ENCODE data around the gene ERRFI1. TPM values are rescaled to one million over a fixed set of nuclear protein-coding genes. Genes with fewer than 3 reads are reported as not detected.

The ERRFI1 gene
- total and polyA plus RNA-seq, 2 of the 8 experiments (the other 6 are each of a cell fraction or from before 2014, with no cell fraction given): 23.4 to 46.1 TPM

DNA sequence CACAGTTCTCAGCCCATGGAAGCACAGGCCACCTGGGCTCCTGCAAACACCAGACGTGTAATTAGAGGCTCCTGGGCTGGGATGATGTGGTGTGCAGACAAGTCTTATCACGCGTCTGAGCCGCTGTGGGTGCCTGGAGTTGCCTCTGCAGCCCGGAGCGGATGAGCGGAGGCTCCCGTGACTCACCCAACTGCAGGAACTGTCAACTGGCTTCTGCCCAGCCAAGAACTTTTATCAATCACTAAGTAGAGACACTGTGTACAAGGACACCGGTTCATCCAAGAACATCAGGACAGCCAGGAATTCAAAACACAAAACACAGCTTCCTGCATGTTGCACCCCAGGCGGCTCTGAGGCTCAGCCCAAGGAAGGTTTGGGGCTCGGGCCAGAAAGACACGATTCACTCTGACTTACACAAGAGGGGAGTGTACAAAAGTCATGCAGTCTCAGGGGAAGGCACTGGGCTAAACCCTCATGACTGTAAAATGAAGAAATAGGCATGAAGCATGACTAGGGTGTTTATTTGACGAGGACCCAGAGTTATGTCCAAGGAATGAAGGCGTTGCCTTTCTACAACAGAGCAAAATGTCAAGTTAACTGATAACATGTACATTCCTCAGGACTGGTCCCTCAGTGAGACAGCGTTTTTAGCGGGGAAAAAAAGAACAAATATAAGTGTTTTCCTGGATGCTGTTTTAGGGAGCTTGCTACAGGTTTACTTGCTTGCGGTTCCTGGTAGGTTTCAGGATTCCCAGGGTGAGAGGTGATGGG is 21.1 kb downstream of the ERRFI1 start:
- H2AK5ac ChIP-seq (ENCODE audit: low read depth, low read length): peak overlapping the region; percentile 13; the same call in 1 of the 2 replicates
- no peaks in the 10 kb centered on the region for H3K79me2 ChIP-seq (ENCODE audit: control insufficient read depth in 1 of 2, insufficient read depth in 2 of 2, low read length in 2 of 2)
- H2BK5ac ChIP-seq (ENCODE audit: low read depth, low read length): peak overlapping the region; percentile 37
- no peak overlapping the region for H2AFZ ChIP-seq (ENCODE audit: low read length)
- H4K8ac ChIP-seq (ENCODE audit: extremely low read depth, insufficient read depth, low read length): peak overlapping the region; percentile 16; the same call in 1 of the 2 replicates
- 82% methylated on average over 17 of the region's 17 CpGs; no CpG with 5 or more reads in 1 of the 2 experiments for WGBS, 2 experiments (ENCODE audit: extremely low coverage in 1 of 2, insufficient coverage in 1 of 2, insufficient read length in 1 of 2, insufficient replicate concordance in 2 of 2, low coverage in 1 of 2, low lambda C conversion rate in 2 of 2, missing lambda C conversion rate in 1 of 2)
- no peaks in the 10 kb centered on the region for H3K27me3 ChIP-seq (replicated peaks in 1 of 4; ENCODE audit: control insufficient read depth in 3 of 4, extremely low read depth in 1 of 4, insufficient read depth in 3 of 4, low read length in 3 of 4)
- ChIA-PET CTCF (ENCODE audit: partially characterized antibody) (interaction anchor here (1.2 to 3.3 kb wide), 6 partner anchors 10 to 310 kb away, joined by 3 to 23 read pairs (median 10); no protein-coding TSS in a partner anchor), POLR2A (ENCODE audit: partially characterized antibody) (interaction anchor here (0.6 to 0.9 kb wide), 2 partner anchors 9 to 61 kb away, joined by 3 to 4 read pairs; no protein-coding TSS in a partner anchor)
- H3K27ac ChIP-seq (ENCODE audit: low read depth, low read length): no peak overlapping the region
- peaks cover 4 to 19% (median 12%) of the 10 kb centered on the region in 4 experiments for H3K4me1 ChIP-seq (replicated peaks in 1 of 4; ENCODE audit: control insufficient read depth in 3 of 4, insufficient read depth in 4 of 4, low read length in 3 of 4)
- H3K23ac ChIP-seq (ENCODE audit: insufficient read length): no peak overlapping the region
- H3K56ac ChIP-seq (replicated peaks; ENCODE audit: insufficient read length, low read depth, low read length): no peak overlapping the region
- peak overlapping the region; percentile 85; the same call in 1 of the 2 replicates for H2BK12ac ChIP-seq (ENCODE audit: low read depth, low read length)
- peak overlapping the region; percentile 31 for H2BK120ac ChIP-seq (replicated peaks; ENCODE audit: low read depth, low read length)
- DNase-seq (ENCODE audit: low read depth in 1 of 2, low spot score in 2 of 2): no peak
- peak overlapping the region; percentile 2 for H2BK20ac ChIP-seq (ENCODE audit: low read length)
- peak overlapping the region; percentile 51 for H3K4ac ChIP-seq (replicated peaks; ENCODE audit: insufficient read length, low read depth, low read length)
- H3K4me3 ChIP-seq (ENCODE audit: extremely low read depth in 1 of 4, insufficient read depth in 2 of 4, low read depth in 3 of 4, low read length in 4 of 4): no peak overlapping the region
- 0 out of 2 replicates have a peak overlapping the region, but pooled peaks have one; percentile 40 for H2BK15ac ChIP-seq (ENCODE audit: low read length)
- no peak overlapping the region for H4K5ac ChIP-seq (ENCODE audit: insufficient read length, low read depth, low read length)
- H3K18ac ChIP-seq (ENCODE audit: extremely low read depth, low read length): peak overlapping the region; percentile 68; the same call in 1 of the 2 replicates
- no peaks in the 10 kb centered on the region for H3K9me3 ChIP-seq (ENCODE audit: insufficient read depth in 2 of 2, low read depth in 1 of 2, low read length in 1 of 2)
- H4K91ac ChIP-seq (replicated peaks; ENCODE audit: insufficient read length, low read length): no peak overlapping the region
- no peak for FAIRE-seq
- H3K23me2 ChIP-seq (ENCODE audit: low read depth, low read length): no peaks in the 10 kb centered on the region
- H3K36me3 ChIP-seq (ENCODE audit: control insufficient read depth in 2 of 4, insufficient read depth in 4 of 4, low read length in 3 of 4): peaks cover 0 to 7% (median 0%) of the 10 kb centered on the region in 4 experiments; a peak in 1 of 8 replicates
- no peaks in the 10 kb centered on the region for H3K79me1 ChIP-seq (ENCODE audit: low read depth, low read length)
- no peak overlapping the region for H3K9ac ChIP-seq (replicated peaks in 1 of 4; ENCODE audit: extremely low read depth in 1 of 4, low read depth in 3 of 4, low read length in 3 of 4)
- H4K20me1 ChIP-seq (replicated peaks in 1 of 2; ENCODE audit: control insufficient read depth in 1 of 2, insufficient read depth in 2 of 2, low read length in 2 of 2): no peaks in the 10 kb centered on the region
- peak overlapping the region in 1 of 2 experiments; percentile 47; a peak in 2 of 4 replicates for H3K4me2 ChIP-seq (ENCODE audit: insufficient read depth in 1 of 2, low read depth in 2 of 2, low read length in 2 of 2)
- no peak overlapping the region for H3K14ac ChIP-seq (ENCODE audit: insufficient read length)
- TF ChIP-seq BCL11A (IDR thresholded peaks at IDR 0.05; ENCODE audit: low read depth in 2 of 2, low read length in 2 of 2) (no peak), JUND (IDR thresholded peaks at IDR 0.05; ENCODE audit: low read length) (no peak), GTF2F1 (IDR thresholded peaks at IDR 0.05; ENCODE audit: borderline replicate concordance, low read depth, low read length) (no peak), SIX5 (IDR thresholded peaks at IDR 0.05; ENCODE audit: low read depth, low read length) (no peak), MAFK (IDR thresholded peaks at IDR 0.05; ENCODE audit: low read depth, low read length) (no peak), SP2 (IDR thresholded peaks at IDR 0.05; ENCODE audit: low read length) (no peak), TEAD4 (IDR thresholded peaks at IDR 0.05; ENCODE audit: low read depth, low read length) (no peak), RAD21 (IDR thresholded peaks at IDR 0.05 in 1 of 2, conservative IDR thresholded peaks at IDR 0.05 in 1 of 2; ENCODE audit: low read depth in 2 of 2, low read length in 2 of 2) (no peak), EZH2 (IDR thresholded peaks at IDR 0.05; ENCODE audit: low read depth, low read length, severe bottlenecking) (no peak)

All from H1 (cell line).